HL-60 (cell line): Measurements from ENCODE around the gene P2RX3.

Experiments
- DNase-seq, 2 experiments: peaks; one replicate each; pipeline ENCODE4 v3.0.0-alpha.2; 2010 to 2020; ENCODE audit warnings: low read depth in 1 of 2, low spot score in 1 of 2
- H3K27ac ChIP-seq: fragments of 250-450 bp; sonication (Bioruptor Pico); replicated peaks from 2 replicates; pipeline ENCODE4 v1.5.1; 2020; ENCODE audit warnings: mild to moderate bottlenecking, moderate library complexity
- H3K27me3 ChIP-seq: fragments of 250-450 bp; sonication (Bioruptor Pico); 2 replicates; pipeline ENCODE4 v1.5.1; 2021; ENCODE audit warnings: mild to moderate bottlenecking, moderate library complexity; ENCODE audit not compliant: insufficient read depth, poor library complexity, severe bottlenecking
- H3K4me3 ChIP-seq: replicated peaks from 2 replicates; pipeline ENCODE4 v1.5.1; 2011; ENCODE audit warnings: mild to moderate bottlenecking, control low read depth, low read length; ENCODE audit not compliant: insufficient read depth
- CTCF ChIP-seq: IDR thresholded peaks from one replicate; pipeline ENCODE4 v1.5.1; 2011; ENCODE audit warnings: low read length, control low read depth, inconsistent platforms; ENCODE audit not compliant: insufficient read depth
- GABPA ChIP-seq: IDR thresholded peaks from 2 replicates; pipeline ENCODE4 v1.6.1; 2012; ENCODE audit warnings: low read depth
- POLR2AphosphoS5 ChIP-seq: IDR thresholded peaks from 2 replicates; pipeline ENCODE4 v1.6.1; 2012; ENCODE audit warnings: low read depth
- REST ChIP-seq: IDR thresholded peaks from 2 replicates; pipeline ENCODE4 v1.6.1; 2012; ENCODE audit warnings: low read depth; ENCODE audit not compliant: insufficient replicate concordance
- SPI1 ChIP-seq: IDR thresholded peaks from 2 replicates; pipeline ENCODE4 v1.6.1; 2012; ENCODE audit warnings: low read depth, mild to moderate bottlenecking, borderline replicate concordance

P2RX3 gene

DNA sequence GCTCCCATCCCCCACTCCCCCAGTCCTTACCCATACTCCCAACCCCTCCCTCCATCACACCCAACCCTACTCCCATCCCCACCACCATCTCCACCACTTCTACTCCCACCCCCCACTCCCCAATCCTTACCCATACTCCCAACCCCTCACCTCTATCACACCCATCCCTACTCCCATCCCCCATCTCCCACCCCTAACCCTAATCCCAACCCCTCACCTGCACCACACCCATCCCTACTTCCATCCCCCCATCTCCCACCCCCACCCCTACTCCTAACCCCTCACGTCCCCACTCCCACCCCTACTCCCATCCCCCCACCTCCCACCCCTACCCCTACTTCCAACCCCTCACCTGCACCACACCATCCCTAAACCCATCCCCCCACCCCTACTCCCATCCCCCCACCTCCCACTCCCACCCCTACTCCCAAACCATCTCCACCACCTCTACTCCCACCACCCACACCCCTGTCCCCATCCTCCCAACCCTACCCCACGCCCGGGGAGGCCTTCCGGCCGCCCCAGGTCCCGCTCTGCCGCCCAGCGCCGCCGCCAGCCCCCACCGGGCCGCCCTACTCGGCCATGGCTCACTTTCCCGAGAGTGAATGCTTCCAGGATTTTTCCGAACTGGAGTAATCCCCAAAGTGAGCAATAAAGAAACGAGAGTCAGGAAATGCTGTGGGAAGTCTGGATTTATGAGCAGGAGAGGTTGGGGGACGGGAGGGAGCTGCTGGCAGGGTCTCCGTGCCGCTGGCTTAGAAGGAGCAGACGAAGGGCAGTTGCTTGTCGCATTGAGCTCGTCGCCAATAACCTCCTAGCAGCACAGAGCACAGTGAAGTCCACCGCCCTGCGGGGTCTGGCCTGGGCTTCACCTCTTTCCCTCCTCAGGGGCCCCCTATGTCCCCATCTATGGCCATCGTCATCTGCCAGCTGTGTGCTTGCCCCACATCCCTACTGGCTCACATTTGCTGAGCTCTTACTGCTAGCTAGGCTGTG, 38.2 kb downstream of the P2RX3 start:
- TF ChIP-seq CTCF, result no peak
- TF ChIP-seq SPI1, result no peak
- TF ChIP-seq GABPA, result no peak
- TF ChIP-seq POLR2AphosphoS5, result no peak
- no peak for TF ChIP-seq REST

GRCh38 chr11:57377107-57377506, 39.0 kb downstream of the P2RX3 start:
- DNase-seq, result no peak
- Histone ChIP-seq H3K4me3 (no peak overlapping the region), H3K27ac (no peak overlapping the region), H3K27me3 (no peaks in the 10 kb centered on the region)
- TF ChIP-seq GABPA, result no peak
- no peak for TF ChIP-seq SPI1
- no peak for TF ChIP-seq POLR2AphosphoS5
- TF ChIP-seq CTCF, result no peak
- no peak for TF ChIP-seq REST

More for the DNA sequence above, 38.2 kb downstream of the P2RX3 start:
- Histone ChIP-seq H3K27me3 (no peaks in the 10 kb centered on the region), H3K4me3 (no peak overlapping the region), H3K27ac (no peak overlapping the region)
- no peak for DNase-seq

DNA sequence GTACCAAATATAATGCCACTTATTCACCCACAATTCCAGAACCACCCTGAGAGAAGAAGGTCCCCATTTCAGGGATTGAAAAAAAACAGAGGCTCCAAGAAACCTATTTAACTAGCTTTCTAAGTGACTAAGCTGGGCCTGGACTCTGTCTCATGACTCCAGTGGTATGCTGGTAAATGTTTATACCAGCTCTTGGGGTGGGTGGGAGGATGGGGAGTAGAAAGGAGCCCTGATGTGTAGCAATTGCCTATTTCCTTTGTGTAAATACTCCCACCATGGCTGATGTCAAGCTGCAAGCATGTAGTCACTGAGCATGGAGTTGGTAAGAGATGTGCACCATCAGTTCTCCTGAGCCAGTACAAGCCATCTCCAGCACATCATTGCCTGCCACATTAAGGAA, 40.0 kb downstream of the P2RX3 start:
- no peak overlapping the region for H3K27ac ChIP-seq
- no peak for DNase-seq
- TF ChIP-seq POLR2AphosphoS5 (no peak), GABPA (no peak), REST (no peak), SPI1 (no peak), CTCF (no peak)
- H3K27me3 ChIP-seq, result no peaks in the 10 kb centered on the region
- no peak overlapping the region for H3K4me3 ChIP-seq
